ENCODE results near the gene GRK4.

The GRK4 gene

GRCh38 chr4:2928242-2929176, 34.9 kb upstream of the GRK4 start:
- no peak for ATAC-seq (ENCODE audit: insufficient read depth, low read depth)
- Histone ChIP-seq H3K4me3 (ENCODE audit: low read depth in 1 of 2, low read length in 2 of 2) (no peak overlapping the region), H3K9me3 (ENCODE audit: insufficient read depth, low read length, severe bottlenecking) (no peaks in the 10 kb centered on the region), H3K79me2 (ENCODE audit: insufficient read depth, low read length) (no peaks in the 10 kb centered on the region), H3K36me3 (ENCODE audit: insufficient read depth, low read length) (peaks cover 85% of the 10 kb centered on the region), H3K27ac (ENCODE audit: low read length) (no peak overlapping the region), H3K9ac (ENCODE audit: low read depth, low read length) (no peak overlapping the region), H3K4me1 (ENCODE audit: insufficient read depth, low read length) (peaks cover 18% of the 10 kb centered on the region), H4K20me1 (ENCODE audit: insufficient read depth, low read length) (peaks cover 34% of the 10 kb centered on the region), H2AFZ (ENCODE audit: low read depth, low read length) (no peak overlapping the region), H3K4me2 (ENCODE audit: insufficient read depth, low read length) (no peak overlapping the region), H3K27me3 (ENCODE audit: insufficient read depth, low read length, poor library complexity) (no peaks in the 10 kb centered on the region)
- no peak for DNase-seq
- no peak for TF ChIP-seq CTCF (IDR thresholded peaks at IDR 0.05; ENCODE audit: borderline replicate concordance, extremely low read depth, low read length, poor library complexity, severe bottlenecking)
- TF ChIP-seq EZH2 (IDR thresholded peaks at IDR 0.05; ENCODE audit: borderline replicate concordance, low read depth, low read length, severe bottlenecking) = no peak

GRCh38 chr4:2929469-2929868, 33.9 kb upstream of the GRK4 start:
- H3K79me2 ChIP-seq (ENCODE audit: insufficient read depth, low read length) = no peaks in the 10 kb centered on the region
- H3K4me3 ChIP-seq (ENCODE audit: low read depth in 1 of 2, low read length in 2 of 2) = no peak overlapping the region
- H3K9ac ChIP-seq (ENCODE audit: low read depth, low read length) = no peak overlapping the region
- TF ChIP-seq EZH2 (IDR thresholded peaks at IDR 0.05; ENCODE audit: borderline replicate concordance, low read depth, low read length, severe bottlenecking) (no peak), CTCF (IDR thresholded peaks at IDR 0.05; ENCODE audit: borderline replicate concordance, extremely low read depth, low read length, poor library complexity, severe bottlenecking) (no peak)
- no peaks in the 10 kb centered on the region for H3K9me3 ChIP-seq (ENCODE audit: insufficient read depth, low read length, severe bottlenecking)
- H3K36me3 ChIP-seq (ENCODE audit: insufficient read depth, low read length) = peaks cover 75% of the 10 kb centered on the region
- H3K4me2 ChIP-seq (ENCODE audit: insufficient read depth, low read length) = no peak overlapping the region
- no peaks in the 10 kb centered on the region for H3K27me3 ChIP-seq (ENCODE audit: insufficient read depth, low read length, poor library complexity)
- H3K27ac ChIP-seq (ENCODE audit: low read length) = no peak overlapping the region
- no peak overlapping the region for H2AFZ ChIP-seq (ENCODE audit: low read depth, low read length)
- ATAC-seq (ENCODE audit: insufficient read depth, low read depth) (no peak), DNase-seq (no peak)
- H3K4me1 ChIP-seq (ENCODE audit: insufficient read depth, low read length) = peaks cover 24% of the 10 kb centered on the region
- peaks cover 30% of the 10 kb centered on the region for H4K20me1 ChIP-seq (ENCODE audit: insufficient read depth, low read length)

GRCh38 chr4:2930135-2930757, 33.1 kb upstream of the GRK4 start:
- Histone ChIP-seq H3K4me3 (ENCODE audit: low read depth in 1 of 2, low read length in 2 of 2) (no peak overlapping the region), H3K4me2 (ENCODE audit: insufficient read depth, low read length) (no peak overlapping the region), H3K79me2 (ENCODE audit: insufficient read depth, low read length) (peaks cover 5% of the 10 kb centered on the region), H3K9ac (ENCODE audit: low read depth, low read length) (no peak overlapping the region), H3K27ac (ENCODE audit: low read length) (no peak overlapping the region), H4K20me1 (ENCODE audit: insufficient read depth, low read length) (peaks cover 30% of the 10 kb centered on the region), H3K27me3 (ENCODE audit: insufficient read depth, low read length, poor library complexity) (no peaks in the 10 kb centered on the region), H3K36me3 (ENCODE audit: insufficient read depth, low read length) (peaks cover 73% of the 10 kb centered on the region), H2AFZ (ENCODE audit: low read depth, low read length) (no peak overlapping the region), H3K9me3 (ENCODE audit: insufficient read depth, low read length, severe bottlenecking) (no peaks in the 10 kb centered on the region), H3K4me1 (ENCODE audit: insufficient read depth, low read length) (peaks cover 26% of the 10 kb centered on the region)
- ATAC-seq (ENCODE audit: insufficient read depth, low read depth) (no peak), DNase-seq (no peak)
- TF ChIP-seq EZH2 (IDR thresholded peaks at IDR 0.05; ENCODE audit: borderline replicate concordance, low read depth, low read length, severe bottlenecking) = no peak
- TF ChIP-seq CTCF (IDR thresholded peaks at IDR 0.05; ENCODE audit: borderline replicate concordance, extremely low read depth, low read length, poor library complexity, severe bottlenecking) = no peak

All from DND-41 (cell line).